Right atrium auricular region (tissue), 2 donors: Measurements from ENCODE around the gene ABCA5. TPM values are rescaled to one million over a fixed set of nuclear protein-coding genes. Genes with fewer than 3 reads are reported as not detected.

Experiments used
- DNase-seq: peaks from one replicate; pipeline ENCODE4 v3.0.0-alpha.2; 2019; ENCODE audit warnings: low spot score
- H3K27ac ChIP-seq, 2 donors: fragments of 200-600 bp; sonication (generic); 1 replicate in 1 of 2; 2 replicates in 1 of 2; pipeline ENCODE4 v1.5.1; 2016 to 2019
- H3K27me3 ChIP-seq, 2 donors: fragments of 200-600 bp; sonication (generic); one replicate each; pipeline versions ENCODE4 v1.5.1 to v1.6.0; 2017 to 2019
- H3K36me3 ChIP-seq: fragments of 200-600 bp; sonication (generic); one replicate; pipeline ENCODE4 v1.5.1; 2016
- H3K4me1 ChIP-seq, 2 donors: fragments of 200-600 bp; sonication (generic); one replicate each; pipeline versions ENCODE4 v1.5.1 to v1.6.0; 2017 to 2019
- H3K4me3 ChIP-seq, 2 donors: fragments of 200-600 bp; sonication (generic); 1 replicate in 1 of 2; 2 replicates in 1 of 2; pipeline ENCODE4 v1.5.1; 2017 to 2019; ENCODE audit warnings: mild to moderate bottlenecking in 1 of 2, moderate library complexity in 1 of 2
- H3K9me3 ChIP-seq, 2 donors: fragments of 200-600 bp; sonication (generic); one replicate each; pipeline ENCODE4 v1.5.1; 2019
- total RNA-seq, 2 donors: library from RNA; depleted of rRNA; stranded (reverse); fragments of >200 nt; gene quantifications; one replicate each; pipeline ENCODE4 v1.1.0, GENCODE V29; 2016
- TF ChIP-seq, protein P1 (sequence below), 2 donors: fragments of 200-600 bp; sonication (generic); IDR thresholded peaks; one replicate each; pipeline ENCODE4 v1.5.1; 2019; ENCODE audit warnings: antibody characterized with exemption in 2 of 2

ABCA5 gene
- total RNA-seq, 2 donors from 2014 or later: 10.3 to 19.7 TPM

DNA sequence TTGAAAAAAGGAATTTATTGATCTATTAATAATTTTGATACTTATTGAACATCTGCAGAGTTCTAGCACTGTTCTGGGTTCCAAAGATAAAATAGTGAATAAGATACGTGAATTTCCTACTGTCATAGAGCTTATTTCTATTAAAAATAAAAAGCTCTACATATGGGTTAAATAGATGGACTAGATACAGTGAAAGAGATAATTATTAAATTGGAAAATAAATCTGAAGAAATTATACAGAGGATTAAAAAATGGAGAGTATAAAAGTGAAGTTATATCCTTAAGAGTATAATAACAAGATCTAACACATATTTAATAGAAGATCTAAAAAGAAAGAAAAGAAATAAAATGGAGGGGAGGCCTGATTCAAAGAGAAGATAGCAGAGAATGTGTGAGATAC lies 10.1 kb upstream of the ABCA5 start:
- Histone ChIP-seq H3K4me1 (no peaks in the 10 kb centered on the region), H3K4me3 (no peak overlapping the region), H3K27ac (no peak overlapping the region), H3K9me3 (peaks cover 0 to 7% of the 10 kb centered on the region in 2 donors), H3K27me3 (no peaks in the 10 kb centered on the region), H3K36me3 (no peaks in the 10 kb centered on the region)
- no peak for DNase-seq
- TF ChIP-seq, protein P1, sequence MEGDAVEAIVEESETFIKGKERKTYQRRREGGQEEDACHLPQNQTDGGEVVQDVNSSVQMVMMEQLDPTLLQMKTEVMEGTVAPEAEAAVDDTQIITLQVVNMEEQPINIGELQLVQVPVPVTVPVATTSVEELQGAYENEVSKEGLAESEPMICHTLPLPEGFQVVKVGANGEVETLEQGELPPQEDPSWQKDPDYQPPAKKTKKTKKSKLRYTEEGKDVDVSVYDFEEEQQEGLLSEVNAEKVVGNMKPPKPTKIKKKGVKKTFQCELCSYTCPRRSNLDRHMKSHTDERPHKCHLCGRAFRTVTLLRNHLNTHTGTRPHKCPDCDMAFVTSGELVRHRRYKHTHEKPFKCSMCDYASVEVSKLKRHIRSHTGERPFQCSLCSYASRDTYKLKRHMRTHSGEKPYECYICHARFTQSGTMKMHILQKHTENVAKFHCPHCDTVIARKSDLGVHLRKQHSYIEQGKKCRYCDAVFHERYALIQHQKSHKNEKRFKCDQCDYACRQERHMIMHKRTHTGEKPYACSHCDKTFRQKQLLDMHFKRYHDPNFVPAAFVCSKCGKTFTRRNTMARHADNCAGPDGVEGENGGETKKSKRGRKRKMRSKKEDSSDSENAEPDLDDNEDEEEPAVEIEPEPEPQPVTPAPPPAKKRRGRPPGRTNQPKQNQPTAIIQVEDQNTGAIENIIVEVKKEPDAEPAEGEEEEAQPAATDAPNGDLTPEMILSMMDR (IDR thresholded peaks at IDR 0.05): no peak

GRCh38 chr17:69336580-69336979 lies 9.6 kb upstream of the ABCA5 start:
- Histone ChIP-seq H3K4me1 (no peaks in the 10 kb centered on the region), H3K27ac (no peak overlapping the region), H3K27me3 (no peaks in the 10 kb centered on the region), H3K9me3 (peaks cover 0 to 7% of the 10 kb centered on the region in 2 donors), H3K36me3 (no peaks in the 10 kb centered on the region), H3K4me3 (no peak overlapping the region)
- TF ChIP-seq, protein P1 (IDR thresholded peaks at IDR 0.05): no peak
- no peak for DNase-seq

- DNase-seq: no peak
- TF ChIP-seq, protein P1 (IDR thresholded peaks at IDR 0.05): peak in 1 of 2 donors; percentile 60
- no peaks in the 10 kb centered on the region for H3K36me3 ChIP-seq
- no peak overlapping the region for H3K27ac ChIP-seq
- no peaks in the 10 kb centered on the region for H3K27me3 ChIP-seq
- H3K4me1 ChIP-seq: no peaks in the 10 kb centered on the region
- no peak overlapping the region for H3K4me3 ChIP-seq
- H3K9me3 ChIP-seq: peaks cover 0 to 7% of the 10 kb centered on the region in 2 donors
Observed at GRCh38 chr17:69335058-69335457, 8.1 kb upstream of the ABCA5 start.

DNA sequence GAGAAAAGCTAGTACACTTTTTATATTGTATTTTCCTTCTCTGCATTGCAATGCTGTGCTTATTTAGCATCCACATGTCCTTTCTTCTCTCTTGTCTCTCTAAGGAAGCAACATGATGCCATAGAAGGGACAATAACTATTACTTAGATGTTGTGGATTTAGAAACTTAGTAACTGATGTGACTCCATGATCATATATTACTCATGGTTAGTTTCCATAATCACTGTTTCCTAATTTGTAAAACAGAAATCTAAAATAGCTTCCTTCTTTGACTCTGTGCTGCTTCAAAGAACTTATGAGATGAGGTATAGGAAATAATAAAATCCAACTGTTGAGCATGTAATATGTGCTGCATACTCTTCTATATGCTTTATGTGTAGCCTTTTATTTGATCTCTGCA lies 6.6 kb upstream of the ABCA5 start:
- no peak for DNase-seq
- Histone ChIP-seq H3K4me1 (no peaks in the 10 kb centered on the region), H3K9me3 (peaks cover 0 to 7% of the 10 kb centered on the region in 2 donors), H3K27me3 (no peaks in the 10 kb centered on the region), H3K27ac (no peak overlapping the region), H3K36me3 (no peaks in the 10 kb centered on the region), H3K4me3 (no peak overlapping the region)
- TF ChIP-seq, protein P1 (IDR thresholded peaks at IDR 0.05): no peak

DNA sequence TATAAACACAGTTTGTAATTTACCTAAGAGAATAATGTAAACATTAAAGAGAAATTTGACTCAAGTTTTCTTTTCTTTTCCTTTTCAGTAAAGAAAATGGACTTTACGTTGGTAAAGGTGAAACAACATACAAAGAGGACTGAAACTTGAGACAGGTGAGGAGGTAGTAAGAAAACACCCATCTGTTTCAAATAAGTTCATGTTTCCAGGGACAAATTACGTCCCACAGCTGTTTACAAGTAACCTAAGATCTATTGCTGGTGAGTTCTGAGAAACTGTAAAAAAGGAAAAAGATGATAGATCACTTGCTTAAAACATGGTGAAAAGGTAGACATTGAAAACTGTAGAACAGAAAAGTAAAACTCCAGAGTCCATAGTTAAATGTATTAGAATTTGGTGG lies 4.8 kb upstream of the ABCA5 start:
- Histone ChIP-seq H3K27me3 (no peaks in the 10 kb centered on the region), H3K9me3 (peaks cover 0 to 1% of the 10 kb centered on the region in 2 donors), H3K4me1 (peaks cover 0 to 5% of the 10 kb centered on the region in 2 donors), H3K36me3 (no peaks in the 10 kb centered on the region), H3K27ac (no peak overlapping the region), H3K4me3 (no peak overlapping the region)
- DNase-seq: no peak
- TF ChIP-seq, protein P1 (IDR thresholded peaks at IDR 0.05): no peak

DNA sequence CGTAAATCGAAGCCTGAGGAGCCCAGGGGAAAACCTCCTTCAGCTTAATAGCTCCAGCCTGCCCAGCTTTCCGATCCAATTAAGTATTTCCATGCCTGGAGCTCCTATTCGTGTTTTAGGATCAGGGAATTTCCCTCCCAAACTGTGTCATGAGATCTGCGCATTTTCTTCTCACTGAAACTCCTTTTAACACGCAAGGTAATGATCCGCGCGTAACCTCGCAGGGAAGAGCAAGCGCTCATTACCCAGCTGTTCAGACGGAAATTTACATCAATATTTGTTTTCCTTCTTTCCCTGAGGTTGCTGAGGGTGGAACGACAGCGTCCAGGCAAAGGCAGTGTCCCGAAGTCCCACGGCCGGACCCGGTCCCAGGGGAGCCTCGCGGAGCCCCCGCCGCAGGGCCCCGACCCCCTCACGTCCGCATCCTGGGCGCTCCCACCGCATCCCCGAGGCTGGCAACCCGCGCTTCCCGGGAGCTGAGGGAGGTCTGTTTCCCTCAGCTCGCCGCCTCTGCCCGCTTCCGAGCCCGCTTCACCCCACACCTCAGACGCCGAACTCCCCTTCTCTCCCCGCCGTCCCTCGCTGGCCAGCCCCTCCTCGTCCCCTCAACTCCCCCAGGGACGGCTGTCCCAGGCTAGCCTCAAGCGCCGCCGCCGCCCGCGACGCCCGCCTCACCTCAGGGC lies 415 bp downstream of the ABCA5 start:
- TF ChIP-seq, protein P1 (IDR thresholded peaks at IDR 0.05): no peak

More for the DNA sequence above, 415 bp downstream of the ABCA5 start:
- no peak for DNase-seq
- H3K4me1 ChIP-seq: peaks cover 0 to 16% of the 10 kb centered on the region in 2 donors
- no peaks in the 10 kb centered on the region for H3K36me3 ChIP-seq
- H3K9me3 ChIP-seq: no peaks in the 10 kb centered on the region
- peak overlapping the region; percentile 86 to 88 for H3K27ac ChIP-seq
- H3K27me3 ChIP-seq: no peaks in the 10 kb centered on the region
- H3K4me3 ChIP-seq: peak overlapping the region; percentile 74 to 75
